ENCODE measurements around the gene CC2D1A. TPM values are rescaled to one million over a fixed set of nuclear protein-coding genes. Genes with fewer than 3 reads are reported as not detected.

CC2D1A gene
- total and polyA plus RNA-seq, 10 donors, result 13.0 to 40.1 (median 27.5) TPM

DNA sequence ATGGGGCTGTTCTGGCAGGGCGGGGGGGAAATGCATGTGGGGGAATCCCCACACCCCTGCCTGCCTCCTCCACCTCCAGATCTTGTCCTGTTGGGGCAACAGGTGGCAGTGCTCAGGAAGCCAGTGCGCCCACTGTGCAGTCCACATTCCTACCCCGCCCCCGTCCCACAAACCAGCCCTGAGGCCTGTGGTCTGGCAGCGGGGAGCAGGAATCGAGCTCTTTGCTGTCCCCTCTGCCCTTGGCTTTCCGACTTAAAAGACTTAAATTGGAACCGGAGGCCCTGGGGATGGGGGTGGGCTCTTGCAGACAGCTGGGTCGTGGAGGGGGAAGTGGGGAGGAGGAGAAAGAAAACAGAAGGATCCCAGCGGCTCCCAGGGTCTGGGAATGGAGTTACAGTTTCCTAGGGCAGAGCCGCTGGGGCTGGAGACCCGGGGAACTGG lies 24.7 kb upstream of the CC2D1A start:
- peaks cover 0 to 6% (median 0%) of the 10 kb centered on the region in 7 donors for H3K27me3 ChIP-seq (replicated peaks in 1 of 7)
- H3K9me3 ChIP-seq, result no peaks in the 10 kb centered on the region
- H3K27ac ChIP-seq, result peak overlapping the region; percentile 13 to 87 (median 71)
- TF ChIP-seq POLR2A (IDR thresholded peaks at IDR 0.05), result no peak
- no peak for TF ChIP-seq POLR2AphosphoS5 (IDR thresholded peaks at IDR 0.05)
- TF ChIP-seq, protein P1, sequence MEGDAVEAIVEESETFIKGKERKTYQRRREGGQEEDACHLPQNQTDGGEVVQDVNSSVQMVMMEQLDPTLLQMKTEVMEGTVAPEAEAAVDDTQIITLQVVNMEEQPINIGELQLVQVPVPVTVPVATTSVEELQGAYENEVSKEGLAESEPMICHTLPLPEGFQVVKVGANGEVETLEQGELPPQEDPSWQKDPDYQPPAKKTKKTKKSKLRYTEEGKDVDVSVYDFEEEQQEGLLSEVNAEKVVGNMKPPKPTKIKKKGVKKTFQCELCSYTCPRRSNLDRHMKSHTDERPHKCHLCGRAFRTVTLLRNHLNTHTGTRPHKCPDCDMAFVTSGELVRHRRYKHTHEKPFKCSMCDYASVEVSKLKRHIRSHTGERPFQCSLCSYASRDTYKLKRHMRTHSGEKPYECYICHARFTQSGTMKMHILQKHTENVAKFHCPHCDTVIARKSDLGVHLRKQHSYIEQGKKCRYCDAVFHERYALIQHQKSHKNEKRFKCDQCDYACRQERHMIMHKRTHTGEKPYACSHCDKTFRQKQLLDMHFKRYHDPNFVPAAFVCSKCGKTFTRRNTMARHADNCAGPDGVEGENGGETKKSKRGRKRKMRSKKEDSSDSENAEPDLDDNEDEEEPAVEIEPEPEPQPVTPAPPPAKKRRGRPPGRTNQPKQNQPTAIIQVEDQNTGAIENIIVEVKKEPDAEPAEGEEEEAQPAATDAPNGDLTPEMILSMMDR (IDR thresholded peaks at IDR 0.05 in 8 of 11, conservative IDR thresholded peaks at IDR 0.05 in 3 of 11), result no peak
- no peak for DNase-seq
- peaks cover 22 to 66% (median 37%) of the 10 kb centered on the region in 6 donors for H3K4me1 ChIP-seq
- WGBS, 5 donors, result 18 to 25% (median 22%) methylated on average over 12 of the region's 12 CpGs
- intact Hi-C loops (cut with DNase I; ENCODE audit: low total_unique reads), result loop anchor here (5.0 to 10.0 kb wide), 2 partner anchors 164 to 191 kb away; partner anchors contain the start of gene MISP3
- peak overlapping the region in 1 of 8 donors; percentile 13 for H3K4me3 ChIP-seq
- H3K36me3 ChIP-seq, result no peaks in the 10 kb centered on the region

DNA sequence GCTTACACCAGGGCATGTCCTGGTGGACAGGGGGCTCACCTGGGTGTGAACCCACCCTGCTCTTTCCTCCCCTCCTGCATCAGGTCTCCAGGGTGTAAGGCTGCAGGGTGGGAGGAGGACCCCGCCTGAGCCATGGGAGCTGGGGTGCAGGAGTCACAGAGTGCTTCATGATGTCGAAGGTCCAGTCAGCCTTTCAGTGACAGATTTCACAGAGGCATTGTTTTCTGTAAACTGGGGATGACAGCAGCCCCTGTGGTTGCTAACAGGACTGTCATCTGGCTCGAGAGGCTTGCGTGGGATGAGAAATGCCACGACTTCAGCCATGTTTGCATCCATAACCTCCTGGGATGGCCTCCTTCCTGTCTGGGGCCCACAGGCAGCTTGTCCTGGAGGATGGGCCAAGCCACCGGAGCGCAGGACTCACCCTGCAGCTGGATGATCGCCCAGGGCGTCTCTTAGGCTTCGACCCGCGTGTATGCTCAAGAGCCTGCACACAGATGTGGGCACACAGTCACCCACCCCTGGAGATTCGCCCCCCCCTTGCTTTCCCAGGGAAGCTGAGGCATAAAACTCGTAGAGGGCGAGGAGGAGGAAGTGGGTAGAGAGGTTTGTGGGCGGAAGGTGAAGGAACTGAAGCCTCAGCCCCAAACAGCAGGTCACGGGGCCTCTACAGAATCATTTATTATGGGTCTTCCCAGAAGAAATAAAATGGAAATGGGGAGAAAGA lies 24.1 kb upstream of the CC2D1A start:
- Histone ChIP-seq H3K36me3 (no peaks in the 10 kb centered on the region), H3K27ac (peak overlapping the region; percentile 13 to 87 (median 71)), H3K27me3 (replicated peaks in 1 of 7) (peaks cover 0 to 3% (median 0%) of the 10 kb centered on the region in 7 donors), H3K4me3 (peak overlapping the region in 1 of 8 donors; percentile 13), H3K9me3 (no peaks in the 10 kb centered on the region), H3K4me1 (peaks cover 22 to 72% (median 37%) of the 10 kb centered on the region in 6 donors)
- intact Hi-C loops (cut with DNase I; ENCODE audit: low total_unique reads), result loop anchor here (5.0 to 10.0 kb wide), 2 partner anchors 163 to 190 kb away; partner anchors contain the start of gene MISP3
- TF ChIP-seq POLR2AphosphoS5 (IDR thresholded peaks at IDR 0.05) (peak in 2 of 3 donors; percentile 8 to 23), POLR2A (IDR thresholded peaks at IDR 0.05) (no peak)
- TF ChIP-seq, protein P1 (IDR thresholded peaks at IDR 0.05 in 8 of 11, conservative IDR thresholded peaks at IDR 0.05 in 3 of 11), result no peak
- no peak for DNase-seq
- 15 to 30% (median 22%) methylated on average over 15 to 17 of the region's 17 CpGs for WGBS, 5 donors

DNA sequence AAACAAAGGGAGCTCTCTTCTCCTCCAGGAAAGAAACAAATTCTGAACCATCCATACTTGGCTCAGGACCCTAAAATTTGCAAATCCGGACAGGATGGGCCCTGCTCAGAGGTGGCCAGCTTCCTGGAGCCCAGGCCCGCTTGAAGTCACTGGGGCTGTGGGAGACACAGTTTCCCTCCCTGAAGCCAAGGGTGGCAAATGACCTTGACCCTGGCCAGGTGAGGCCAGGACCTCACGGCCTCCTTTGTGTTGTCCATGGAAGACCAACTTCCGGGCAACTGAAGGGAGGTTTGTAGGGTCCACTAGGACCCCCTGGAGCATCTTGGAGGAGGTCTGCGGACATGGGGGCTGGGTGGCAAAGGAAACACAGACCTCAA lies 23.6 kb upstream of the CC2D1A start:
- peak overlapping the region in 7 of 8 donors; percentile 32 to 87 (median 75) for H3K27ac ChIP-seq
- no peak for DNase-seq
- H3K4me3 ChIP-seq, result peak overlapping the region in 1 of 8 donors; percentile 13

More for the DNA sequence above, 23.6 kb upstream of the CC2D1A start:
- H3K27me3 ChIP-seq (replicated peaks in 1 of 7), result no peaks in the 10 kb centered on the region
- TF ChIP-seq, protein P1 (IDR thresholded peaks at IDR 0.05 in 8 of 11, conservative IDR thresholded peaks at IDR 0.05 in 3 of 11), result no peak
- TF ChIP-seq POLR2A (IDR thresholded peaks at IDR 0.05) (no peak), POLR2AphosphoS5 (IDR thresholded peaks at IDR 0.05) (no peak)
- 58 to 84% (median 74%) methylated on average over 5 of the region's 5 CpGs for WGBS, 5 donors
- H3K9me3 ChIP-seq, result no peaks in the 10 kb centered on the region
- intact Hi-C loops (cut with DNase I; ENCODE audit: low total_unique reads), result loop anchor here (5.0 to 10.0 kb wide), 2 partner anchors 162 to 190 kb away; partner anchors contain the start of gene MISP3
- H3K4me1 ChIP-seq, result peaks cover 22 to 74% (median 38%) of the 10 kb centered on the region in 6 donors
- H3K36me3 ChIP-seq, result no peaks in the 10 kb centered on the region

Measured in spleen (tissue), 11 donors.